ENCODE results near the gene CCDC18.

- TF ChIP-seq CTCF (IDR thresholded peaks at IDR 0.05) = no peak
- TF ChIP-seq POLR2AphosphoS5 (IDR thresholded peaks at IDR 0.05) = no peak
- no peak for TF ChIP-seq POLR2A (IDR thresholded peaks at IDR 0.05; ENCODE audit: low read depth)
Measured at GRCh38 chr1:93140106-93140505, 40.4 kb upstream of the CCDC18 start.

All from esophagus muscularis mucosa (tissue), 3 donors.